ENCODE measurements around the gene HIC1. TPM values are rescaled to one million over a fixed set of nuclear protein-coding genes. Genes with fewer than 3 reads are reported as not detected.
A peak's percentile ranks its signal among the peaks of the same experiment; 100 is the strongest.

Gene HIC1
- total RNA-seq, 4 donors from 2014 or later, result 2.1 to 14.1 (median 5.9) TPM

GRCh38 chr17:2041561-2042389, 13.1 kb upstream of the HIC1 start, which contains the start of gene OVCA2:
Gene OVCA2 (plus strand): TSS chr17:2042022. CDS start chr17:2042048, 26 bp downstream.
- Histone ChIP-seq H3K9me3 (no peaks in the 10 kb centered on the region), H3K27ac (peak within 1 kb of the TSS; percentile 90 to 95 (median 92)), H3K36me3 (peaks cover 4 to 55% (median 6%) of the 10 kb centered on the region in 3 donors), H3K4me1 (peaks cover 15 to 37% (median 28%) of the 10 kb centered on the region in 3 donors), H3K27me3 (no peaks in the 10 kb centered on the region), H3K4me3 (peak within 1 kb of the TSS; percentile 63 to 85 (median 78))
- intact Hi-C loops (cut with DNase I), result no loop called here
- TF ChIP-seq CTCF (IDR thresholded peaks at IDR 0.05), result peak in 4 of 6 experiments; percentile 39 to 79 (median 44)
- TF ChIP-seq POLR2A (IDR thresholded peaks at IDR 0.05), result peak in 3 of 4 donors; percentile 2 to 72 (median 55)
- DNase-seq, result peak; percentile 55
- WGBS, 2 donors, result 1% methylated on average over 12 to 15 of the region's 93 CpGs

- no peaks in the 10 kb centered on the region for H3K9me3 ChIP-seq
- peaks cover 15 to 37% (median 28%) of the 10 kb centered on the region in 3 donors for H3K4me1 ChIP-seq
- peak overlapping the region; percentile 90 to 95 (median 92) for H3K27ac ChIP-seq
- peak overlapping the region; percentile 63 to 85 (median 78) for H3K4me3 ChIP-seq
- TF ChIP-seq CTCF (IDR thresholded peaks at IDR 0.05) (no peak), POLR2A (IDR thresholded peaks at IDR 0.05) (no peak)
- H3K36me3 ChIP-seq, result peaks cover 0 to 48% (median 6%) of the 10 kb centered on the region in 3 donors
- WGBS, 2 donors, result 3 to 16% methylated on average over 6 to 14 of the region's 17 CpGs
- H3K27me3 ChIP-seq, result no peaks in the 10 kb centered on the region
- no peak for DNase-seq
- intact Hi-C loops (cut with DNase I), result no loop called here
Observed at GRCh38 chr17:2042390-2042847, 12.5 kb upstream of the HIC1 start.

- peak overlapping the region; percentile 63 to 85 (median 78) for H3K4me3 ChIP-seq
- WGBS, 2 donors, result 78 to 84% methylated on average over 4 to 5 of the region's 5 CpGs
Observed at GRCh38 chr17:2042933-2043332, 12.0 kb upstream of the HIC1 start.

GRCh38 chr17:2043785-2044184, 11.1 kb upstream of the HIC1 start:
- Histone ChIP-seq H3K4me3 (no peak overlapping the region), H3K4me1 (peaks cover 16 to 41% (median 31%) of the 10 kb centered on the region in 3 donors), H3K27ac (peak overlapping the region; percentile 62 to 94 (median 90)), H3K36me3 (peaks cover 0 to 35% (median 6%) of the 10 kb centered on the region in 3 donors), H3K9me3 (no peaks in the 10 kb centered on the region), H3K27me3 (no peaks in the 10 kb centered on the region)
- intact Hi-C loops (cut with DNase I), result no loop called here
- DNase-seq, result no peak
- WGBS, 2 donors, result 52% methylated on average over 6 of the region's 6 CpGs
- no peak for TF ChIP-seq POLR2A (IDR thresholded peaks at IDR 0.05)
- TF ChIP-seq CTCF (IDR thresholded peaks at IDR 0.05), result no peak

More at GRCh38 chr17:2042933-2043332, 12.0 kb upstream of the HIC1 start:
- peak overlapping the region; percentile 90 to 95 (median 92) for H3K27ac ChIP-seq
- H3K9me3 ChIP-seq, result no peaks in the 10 kb centered on the region
- no peaks in the 10 kb centered on the region for H3K27me3 ChIP-seq
- intact Hi-C loops (cut with DNase I), result no loop called here
- H3K36me3 ChIP-seq, result peaks cover 0 to 43% (median 6%) of the 10 kb centered on the region in 3 donors
- TF ChIP-seq CTCF (IDR thresholded peaks at IDR 0.05) (no peak), POLR2A (IDR thresholded peaks at IDR 0.05) (no peak)
- DNase-seq, result no peak
- peaks cover 15 to 37% (median 28%) of the 10 kb centered on the region in 3 donors for H3K4me1 ChIP-seq
